ENCODE results near the gene ACSF3.

ACSF3 gene

GRCh38 chr16:89093602-89094251, at the start of gene ACSF3:
TSS of gene ACSF3 (plus strand) at chr16:89093852. CDS start at chr16:89100682, 6,830 bp downstream.
- in situ Hi-C loops (cut with MboI; ENCODE audit: low pct_unique_long_range_greater_than_20kb, low sequenced_read_pairs) = no loop called here
- DNase-seq = peak; percentile 59

GRCh38 chr16:89044418-89045180, 49.1 kb upstream of the ACSF3 start:
- no peak for DNase-seq
- in situ Hi-C loops (cut with MboI; ENCODE audit: low pct_unique_long_range_greater_than_20kb, low sequenced_read_pairs) = no loop called here

GRCh38 chr16:89045181-89045815, 48.4 kb upstream of the ACSF3 start:
- DNase-seq = no peak
- in situ Hi-C loops (cut with MboI; ENCODE audit: low pct_unique_long_range_greater_than_20kb, low sequenced_read_pairs) = no loop called here

- DNase-seq = no peak
- in situ Hi-C loops (cut with MboI; ENCODE audit: low pct_unique_long_range_greater_than_20kb, low sequenced_read_pairs) = no loop called here
Measured at GRCh38 chr16:89045881-89046280, 47.8 kb upstream of the ACSF3 start.

- in situ Hi-C loops (cut with MboI; ENCODE audit: low pct_unique_long_range_greater_than_20kb, low sequenced_read_pairs) = no loop called here
Measured at GRCh38 chr16:89046491-89046890, 47.2 kb upstream of the ACSF3 start.

GRCh38 chr16:89047331-89048089, 46.1 kb upstream of the ACSF3 start:
- in situ Hi-C loops (cut with MboI; ENCODE audit: low pct_unique_long_range_greater_than_20kb, low sequenced_read_pairs) = no loop called here
- DNase-seq = no peak

More at GRCh38 chr16:89046491-89046890, 47.2 kb upstream of the ACSF3 start:
- no peak for DNase-seq

- in situ Hi-C loops (cut with MboI; ENCODE audit: low pct_unique_long_range_greater_than_20kb, low sequenced_read_pairs) = no loop called here
- no peak for DNase-seq
Measured at GRCh38 chr16:89048090-89048725, 45.4 kb upstream of the ACSF3 start.

- no peak for DNase-seq
- in situ Hi-C loops (cut with MboI; ENCODE audit: low pct_unique_long_range_greater_than_20kb, low sequenced_read_pairs) = no loop called here
Measured at GRCh38 chr16:89048871-89049422, 44.7 kb upstream of the ACSF3 start.

- in situ Hi-C loops (cut with MboI; ENCODE audit: low pct_unique_long_range_greater_than_20kb, low sequenced_read_pairs) = no loop called here
- DNase-seq = no peak
Measured at GRCh38 chr16:89049484-89050118, 44.1 kb upstream of the ACSF3 start.

- no peak for DNase-seq
- in situ Hi-C loops (cut with MboI; ENCODE audit: low pct_unique_long_range_greater_than_20kb, low sequenced_read_pairs) = no loop called here
Measured at GRCh38 chr16:89050119-89050867, 43.4 kb upstream of the ACSF3 start.

GRCh38 chr16:89050868-89051311, 42.8 kb upstream of the ACSF3 start:
- in situ Hi-C loops (cut with MboI; ENCODE audit: low pct_unique_long_range_greater_than_20kb, low sequenced_read_pairs) = no loop called here
- no peak for DNase-seq

- in situ Hi-C loops (cut with MboI; ENCODE audit: low pct_unique_long_range_greater_than_20kb, low sequenced_read_pairs) = no loop called here
Measured at GRCh38 chr16:89051521-89052166, 42.0 kb upstream of the ACSF3 start.

GRCh38 chr16:89052191-89052889, 41.3 kb upstream of the ACSF3 start:
- no peak for DNase-seq
- in situ Hi-C loops (cut with MboI; ENCODE audit: low pct_unique_long_range_greater_than_20kb, low sequenced_read_pairs) = no loop called here

More at GRCh38 chr16:89051521-89052166, 42.0 kb upstream of the ACSF3 start:
- no peak for DNase-seq

- DNase-seq = peak; percentile 81
- in situ Hi-C loops (cut with MboI; ENCODE audit: low pct_unique_long_range_greater_than_20kb, low sequenced_read_pairs) = no loop called here
Measured at GRCh38 chr16:89052890-89053724, 40.5 kb upstream of the ACSF3 start.

- DNase-seq = no peak
- in situ Hi-C loops (cut with MboI; ENCODE audit: low pct_unique_long_range_greater_than_20kb, low sequenced_read_pairs) = no loop called here
Measured at GRCh38 chr16:89053725-89054029, 40.0 kb upstream of the ACSF3 start.

GRCh38 chr16:89054261-89054661, 39.4 kb upstream of the ACSF3 start:
- DNase-seq = no peak
- in situ Hi-C loops (cut with MboI; ENCODE audit: low pct_unique_long_range_greater_than_20kb, low sequenced_read_pairs) = no loop called here
